ENCODE measurements around the gene WDR46. TPM values are rescaled to one million over a fixed set of nuclear protein-coding genes. Genes with fewer than 3 reads are reported as not detected.
A peak's percentile ranks its signal among the peaks of the same experiment; 100 is the strongest.

WDR46 gene
- total RNA-seq, 2 experiments from 2014 or later, result 63.5 to 69.4 TPM

DNA sequence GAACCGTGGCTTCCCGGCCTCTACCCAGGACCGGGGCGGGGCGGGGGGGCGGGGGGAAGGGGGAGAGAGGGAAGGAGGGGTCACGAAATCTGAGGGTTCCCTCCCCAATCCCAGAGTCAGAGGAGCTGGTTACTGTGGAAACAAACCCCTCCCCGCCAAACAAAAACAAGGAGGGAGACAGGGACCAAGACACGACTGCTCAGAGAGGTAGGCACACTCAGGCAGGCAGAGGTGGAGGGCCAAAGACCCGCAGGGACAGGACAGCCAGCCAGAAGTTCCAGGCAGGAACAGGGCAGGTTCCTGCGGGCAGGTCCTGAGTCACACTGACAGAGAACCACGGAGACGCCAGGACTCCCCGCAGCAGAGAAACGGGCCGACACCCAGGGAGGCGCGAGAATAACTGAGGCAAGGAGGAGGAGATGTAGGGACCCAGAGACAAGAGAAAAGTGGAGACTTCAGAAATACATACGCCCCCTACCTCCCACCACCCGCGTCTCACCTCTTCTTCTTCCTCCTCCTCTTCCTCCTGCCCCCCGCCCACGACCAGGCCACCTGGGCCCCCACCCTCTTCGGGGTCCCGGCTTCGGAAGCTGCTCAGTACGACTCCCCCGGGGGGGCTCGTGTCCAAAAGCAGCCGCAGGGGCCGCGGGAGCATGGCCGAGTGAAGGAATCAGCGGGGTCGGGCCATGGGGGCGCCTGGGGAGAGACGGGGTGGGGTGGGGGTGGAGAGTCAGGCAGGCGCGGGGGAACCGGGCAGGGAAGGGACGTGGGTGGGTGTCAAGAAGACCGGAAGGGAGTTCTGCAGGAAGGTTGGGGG is 9.1 kb upstream of the WDR46 start:
- peak overlapping the region; percentile 93 for H3K27ac Mint-ChIP-seq
- H3K4me3 Mint-ChIP-seq, result peak overlapping the region; percentile 80
- CTCF ChIA-PET, result interaction anchor here (1.2 to 1.6 kb wide), 7 partner anchors 7 to 131 kb away, joined by 3 to 17 read pairs (median 6); partner anchors contain the start of genes PFDN6, WDR46 and ZBTB22
- no peaks in the 10 kb centered on the region for H3K9me3 Mint-ChIP-seq (ENCODE audit: low read depth)
- POLR2A ChIA-PET, result interaction anchor here (0.6 to 1.6 kb wide), 5 partner anchors 9 to 1724 kb away, joined by 3 to 14 read pairs (median 4); partner anchors contain the start of genes B3GALT4, PFDN6, RPS18 and VPS52
- ATAC-seq (peak; percentile 39), DNase-seq (peak; percentile 78)
- H3K36me3 Mint-ChIP-seq (ENCODE audit: low read depth), result peaks cover 25% of the 10 kb centered on the region
- no peaks in the 10 kb centered on the region for H3K27me3 Mint-ChIP-seq
- intact Hi-C loops (cut with DNase I, micrococcal nuclease), result loop anchor here in 1 of 2 experiments (5.0 kb wide), 1 partner anchor 326 kb away; no protein-coding TSS in a partner anchor
- H3K4me1 Mint-ChIP-seq, result peaks cover 25% of the 10 kb centered on the region

GRCh38 chr6:33297406-33297955 is 8.4 kb upstream of the WDR46 start:
- intact Hi-C loops (cut with DNase I, micrococcal nuclease), result loop anchor here in 1 of 2 experiments (5.0 kb wide), 1 partner anchor 325 kb away; no protein-coding TSS in a partner anchor
- CTCF ChIA-PET, result interaction anchor here (0.7 to 1.6 kb wide), 3 partner anchors 19 to 107 kb away, joined by 3 to 4 read pairs (median 3); no protein-coding TSS in a partner anchor
- H3K27ac Mint-ChIP-seq, result peak overlapping the region; percentile 51
- H3K27me3 Mint-ChIP-seq, result no peaks in the 10 kb centered on the region
- peaks cover 28% of the 10 kb centered on the region for H3K36me3 Mint-ChIP-seq (ENCODE audit: low read depth)
- no peaks in the 10 kb centered on the region for H3K9me3 Mint-ChIP-seq (ENCODE audit: low read depth)
- peak; percentile 37 for DNase-seq
- ATAC-seq, result no peak
- POLR2A ChIA-PET, result interaction anchor here (0.6 to 1.0 kb wide), 3 partner anchors 20 to 1724 kb away, joined by 3 to 6 read pairs (median 3); partner anchors contain the start of gene B3GALT4
- peaks cover 25% of the 10 kb centered on the region for H3K4me1 Mint-ChIP-seq
- peak overlapping the region; percentile 80 for H3K4me3 Mint-ChIP-seq

GRCh38 chr6:33296797-33297405 is 7.9 kb upstream of the WDR46 start:
- intact Hi-C loops (cut with DNase I, micrococcal nuclease), result loop anchor here in 1 of 2 experiments (5.0 kb wide), 1 partner anchor 325 kb away; no protein-coding TSS in a partner anchor
- no peak for ATAC-seq

GRCh38 chr6:33295621-33296369 is 6.8 kb upstream of the WDR46 start:
- no peak for DNase-seq
- peaks cover 24% of the 10 kb centered on the region for H3K36me3 Mint-ChIP-seq (ENCODE audit: low read depth)
- intact Hi-C loops (cut with DNase I, micrococcal nuclease), result loop anchor here in 1 of 2 experiments (5.0 kb wide), 1 partner anchor 323 kb away; no protein-coding TSS in a partner anchor

More at GRCh38 chr6:33296797-33297405, 7.9 kb upstream of the WDR46 start:
- ChIA-PET CTCF (interaction anchor here (0.7 to 1.6 kb wide), 3 partner anchors 18 to 107 kb away, joined by 3 to 4 read pairs (median 3); no protein-coding TSS in a partner anchor), POLR2A (no interaction called here)
- no peak overlapping the region for H3K27ac Mint-ChIP-seq
- peak overlapping the region; percentile 80 for H3K4me3 Mint-ChIP-seq
- peaks cover 26% of the 10 kb centered on the region for H3K36me3 Mint-ChIP-seq (ENCODE audit: low read depth)
- no peaks in the 10 kb centered on the region for H3K9me3 Mint-ChIP-seq (ENCODE audit: low read depth)
- no peaks in the 10 kb centered on the region for H3K27me3 Mint-ChIP-seq
- DNase-seq, result no peak
- H3K4me1 Mint-ChIP-seq, result peaks cover 25% of the 10 kb centered on the region

DNA sequence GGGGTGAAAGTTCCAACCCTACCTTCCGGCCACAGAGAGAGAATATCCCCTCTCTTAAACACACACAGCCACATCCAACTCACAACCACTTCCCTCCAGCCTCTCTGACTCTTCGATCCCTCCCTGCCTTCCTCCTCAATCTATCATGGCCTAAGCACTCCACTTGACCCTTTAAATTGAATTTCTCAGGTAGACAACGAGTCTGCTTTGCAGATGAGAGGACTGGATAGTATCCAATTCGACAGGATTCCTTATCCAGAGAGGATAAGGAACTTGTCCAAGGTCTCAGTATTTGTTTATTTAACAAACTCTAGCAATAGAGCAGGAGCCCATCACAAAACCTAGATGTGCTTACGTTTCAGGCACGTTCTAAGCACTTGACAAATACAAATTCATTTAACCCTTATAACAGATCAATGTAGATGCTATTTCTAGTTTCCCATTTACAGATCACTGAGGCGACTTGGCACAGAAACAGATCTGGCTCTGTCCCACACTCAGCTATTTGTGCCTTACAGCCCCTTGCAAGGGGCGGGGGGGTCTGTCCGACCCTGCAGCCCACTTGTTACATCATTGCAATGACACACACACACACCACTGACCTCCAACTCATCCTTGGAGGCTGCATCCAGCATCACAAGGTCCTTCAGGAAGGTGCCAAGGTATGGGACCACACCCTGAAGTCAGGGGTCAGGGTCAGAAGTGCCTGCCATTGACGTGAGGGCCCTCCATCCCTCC is 5.2 kb upstream of the WDR46 start:
- no peak overlapping the region for H3K4me3 Mint-ChIP-seq
- ATAC-seq (no peak), DNase-seq (no peak)
- H3K9me3 Mint-ChIP-seq (ENCODE audit: low read depth), result no peaks in the 10 kb centered on the region
- peaks cover 27% of the 10 kb centered on the region for H3K36me3 Mint-ChIP-seq (ENCODE audit: low read depth)
- peak overlapping the region; percentile 1 for H3K27ac Mint-ChIP-seq
- H3K4me1 Mint-ChIP-seq, result peaks cover 28% of the 10 kb centered on the region
- intact Hi-C loops (cut with DNase I, micrococcal nuclease), result no loop called here
- CTCF ChIA-PET, result no interaction called here
- POLR2A ChIA-PET, result no interaction called here
- no peaks in the 10 kb centered on the region for H3K27me3 Mint-ChIP-seq

More at GRCh38 chr6:33295621-33296369, 6.8 kb upstream of the WDR46 start:
- ATAC-seq, result no peak
- no peak overlapping the region for H3K4me3 Mint-ChIP-seq
- POLR2A ChIA-PET, result no interaction called here
- H3K27ac Mint-ChIP-seq, result no peak overlapping the region
- CTCF ChIA-PET, result interaction anchor here (0.6 kb wide), 1 partner anchor 141 kb away, joined by 3 read pairs; no protein-coding TSS in a partner anchor
- H3K27me3 Mint-ChIP-seq, result no peaks in the 10 kb centered on the region
- no peaks in the 10 kb centered on the region for H3K9me3 Mint-ChIP-seq (ENCODE audit: low read depth)
- H3K4me1 Mint-ChIP-seq, result peaks cover 27% of the 10 kb centered on the region

DNA sequence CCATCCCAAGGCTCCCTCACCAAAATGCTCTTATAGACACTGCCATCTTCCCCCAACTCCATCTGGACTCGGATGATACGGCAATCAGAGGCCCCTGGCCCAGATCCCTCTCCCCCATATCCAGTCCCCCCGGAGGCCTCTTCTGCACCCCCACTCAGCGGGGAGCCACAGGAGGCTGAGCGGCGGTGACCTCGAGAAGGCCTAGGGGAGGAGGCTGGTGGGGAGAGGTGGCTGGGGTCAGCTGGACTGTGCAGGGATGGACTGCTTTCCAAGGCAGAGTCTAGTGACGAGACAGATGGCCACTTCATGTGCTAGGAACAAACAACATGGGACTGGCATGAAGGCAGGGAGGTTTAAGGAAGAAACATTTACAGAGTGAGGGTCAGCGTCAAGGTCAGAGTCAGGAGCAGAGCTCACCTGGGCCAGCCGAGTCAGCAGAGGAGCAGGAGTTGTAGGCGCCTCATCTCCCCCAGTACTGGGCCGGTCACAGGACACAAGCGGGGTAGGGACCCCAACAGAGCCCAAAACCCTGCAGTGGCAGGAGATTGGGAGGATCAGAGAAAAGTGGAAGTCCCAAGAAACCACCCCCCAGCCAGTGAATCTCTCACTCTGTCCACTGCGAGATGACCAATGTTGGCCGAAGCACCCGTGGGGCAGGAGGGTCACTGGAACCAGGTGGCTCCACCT is 4.1 kb upstream of the WDR46 start:
- Mint-ChIP-seq H3K27me3 (no peaks in the 10 kb centered on the region), H3K4me3 (no peak overlapping the region), H3K27ac (no peak overlapping the region), H3K9me3 (ENCODE audit: low read depth) (no peaks in the 10 kb centered on the region), H3K36me3 (ENCODE audit: low read depth) (peaks cover 30% of the 10 kb centered on the region), H3K4me1 (peaks cover 30% of the 10 kb centered on the region)
- DNase-seq (no peak), ATAC-seq (no peak)
- POLR2A ChIA-PET, result no interaction called here
- intact Hi-C loops (cut with DNase I, micrococcal nuclease), result no loop called here
- CTCF ChIA-PET, result interaction anchor here (0.5 to 0.9 kb wide), 2 partner anchors 52 to 183 kb away, joined by 3 read pairs; no protein-coding TSS in a partner anchor

GRCh38 chr6:33290459-33290858 is 1.4 kb upstream of the WDR46 start:
- H3K36me3 Mint-ChIP-seq (ENCODE audit: low read depth), result peaks cover 46% of the 10 kb centered on the region
- ATAC-seq (no peak), DNase-seq (no peak)
- no peaks in the 10 kb centered on the region for H3K9me3 Mint-ChIP-seq (ENCODE audit: low read depth)
- H3K4me3 Mint-ChIP-seq, result peak overlapping the region; percentile 98
- H3K27me3 Mint-ChIP-seq, result no peaks in the 10 kb centered on the region
- intact Hi-C loops (cut with DNase I, micrococcal nuclease), result no loop called here
- ChIA-PET CTCF (interaction anchor here (0.6 to 3.0 kb wide), 5 partner anchors 9 to 171 kb away, joined by 3 to 17 read pairs (median 7); partner anchors contain the start of genes B3GALT4 and RGL2), POLR2A (interaction anchor here (2.9 kb wide), 1 partner anchor 14 kb away, joined by 25 read pairs; the partner anchor contains the start of gene B3GALT4)
- H3K4me1 Mint-ChIP-seq, result peaks cover 37% of the 10 kb centered on the region
- peak overlapping the region; percentile 97 for H3K27ac Mint-ChIP-seq

DNA sequence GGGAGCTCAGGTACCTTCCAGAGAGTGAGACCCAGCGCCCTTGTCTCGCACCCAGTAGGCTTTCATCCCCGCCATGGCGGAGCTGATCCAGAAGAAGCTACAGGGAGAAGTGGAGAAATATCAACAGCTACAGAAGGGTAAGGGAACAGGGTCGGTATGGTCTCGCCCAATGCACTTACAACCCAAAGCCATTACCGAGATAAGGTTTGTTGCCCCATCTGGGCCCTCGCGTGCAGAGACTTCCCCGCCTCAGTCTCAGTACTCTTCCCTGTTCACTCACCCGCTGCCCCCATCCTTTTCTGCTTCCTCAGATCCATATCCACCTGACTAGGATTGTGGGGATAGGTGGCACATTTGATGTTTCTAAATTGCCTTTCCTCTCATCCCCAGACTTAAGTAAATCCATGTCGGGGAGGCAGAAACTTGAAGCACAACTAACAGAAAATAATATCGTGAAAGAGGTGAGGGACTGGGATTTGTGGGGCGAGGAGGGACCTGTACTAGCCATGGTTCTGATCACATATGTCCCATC is 811 bp upstream of the WDR46 start:
- POLR2A ChIA-PET, result interaction anchor here (0.6 to 2.9 kb wide), 8 partner anchors 9 to 437 kb away, joined by 3 to 25 read pairs (median 4); partner anchors contain the start of genes B3GALT4, RGL2, RPS18 and VPS52
- Mint-ChIP-seq H3K9me3 (ENCODE audit: low read depth) (no peaks in the 10 kb centered on the region), H3K4me3 (peak overlapping the region; percentile 98), H3K27me3 (no peaks in the 10 kb centered on the region), H3K4me1 (peaks cover 37% of the 10 kb centered on the region), H3K36me3 (ENCODE audit: low read depth) (peaks cover 47% of the 10 kb centered on the region), H3K27ac (peak overlapping the region; percentile 97)
- CTCF ChIA-PET, result interaction anchor here (0.6 to 3.0 kb wide), 7 partner anchors 9 to 281 kb away, joined by 3 to 17 read pairs (median 7); partner anchors contain the start of genes B3GALT4 and RGL2
- ATAC-seq (no peak), DNase-seq (no peak)
- intact Hi-C loops (cut with DNase I, micrococcal nuclease), result loop anchor here (1.0 to 5.0 kb wide), 12 partner anchors 9 to 1113 kb away; partner anchors contain the start of genes B3GALT4 (in 2 of the 2), KIFC1 (in 2 of the 2), AGPAT1 (in 1 of the 2) and LEMD2 (in 1 of the 2)
